Panc1 (cell line): Measurements from ENCODE around the gene SPDYE17.
"Not testable (repeated sequence)": the region's sequence is repeated elsewhere in the genome, so short reads cannot be mapped to it uniquely, and the experiment has no call there.

Source experiments
- POLR2AphosphoS5 ChIP-seq: IDR thresholded peaks from 2 replicates; pipeline ENCODE4 v1.6.1; 2012; ENCODE audit warnings: mild to moderate bottlenecking, low read depth, low read length, moderate library complexity
- TCF7L2 ChIP-seq: IDR thresholded peaks from 2 replicates; pipeline ENCODE4 v1.6.1; 2011; ENCODE audit warnings: mild to moderate bottlenecking, low read depth, low read length, inconsistent platforms
- TF ChIP-seq, protein P1 (sequence below): fragments of 450-650 bp; IDR thresholded peaks from 2 replicates; pipeline ENCODE4 v1.5.1; 2017; ENCODE audit warnings: mild to moderate bottlenecking
- TF ChIP-seq, protein P2 (sequence below), 2 experiments: IDR thresholded peaks; 2 replicates each; pipeline ENCODE4 v1.6.1; 2011 to 2012; ENCODE audit warnings: low read depth in 2 of 2, control low read depth in 1 of 2, low read length in 1 of 2, mild to moderate bottlenecking in 1 of 2, moderate library complexity in 1 of 2; ENCODE audit not compliant: insufficient read depth in 1 of 2

DNA sequence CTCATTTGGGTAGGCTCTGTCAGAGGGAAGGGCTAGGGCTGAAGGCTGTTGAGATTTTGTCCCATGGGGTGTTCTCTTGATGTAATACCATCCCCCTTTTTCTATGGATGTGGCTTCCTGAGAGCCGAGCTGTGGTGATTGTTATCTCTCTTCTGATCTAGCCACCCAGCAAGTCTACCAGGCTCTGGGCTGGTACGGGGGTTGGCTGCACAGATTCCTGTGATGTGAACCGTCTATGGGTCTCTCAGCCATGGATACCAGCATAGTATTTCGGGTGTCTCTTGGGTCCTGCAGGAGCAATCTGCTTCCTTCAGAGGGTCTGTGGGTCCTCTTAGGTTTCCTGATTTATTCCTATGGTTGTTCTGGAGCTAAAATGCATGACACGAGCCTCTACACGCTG, 38.9 kb upstream of the SPDYE17 start:
- TF ChIP-seq POLR2AphosphoS5, TCF7L2: not testable (repeated sequence)
- TF ChIP-seq, protein P1, sequence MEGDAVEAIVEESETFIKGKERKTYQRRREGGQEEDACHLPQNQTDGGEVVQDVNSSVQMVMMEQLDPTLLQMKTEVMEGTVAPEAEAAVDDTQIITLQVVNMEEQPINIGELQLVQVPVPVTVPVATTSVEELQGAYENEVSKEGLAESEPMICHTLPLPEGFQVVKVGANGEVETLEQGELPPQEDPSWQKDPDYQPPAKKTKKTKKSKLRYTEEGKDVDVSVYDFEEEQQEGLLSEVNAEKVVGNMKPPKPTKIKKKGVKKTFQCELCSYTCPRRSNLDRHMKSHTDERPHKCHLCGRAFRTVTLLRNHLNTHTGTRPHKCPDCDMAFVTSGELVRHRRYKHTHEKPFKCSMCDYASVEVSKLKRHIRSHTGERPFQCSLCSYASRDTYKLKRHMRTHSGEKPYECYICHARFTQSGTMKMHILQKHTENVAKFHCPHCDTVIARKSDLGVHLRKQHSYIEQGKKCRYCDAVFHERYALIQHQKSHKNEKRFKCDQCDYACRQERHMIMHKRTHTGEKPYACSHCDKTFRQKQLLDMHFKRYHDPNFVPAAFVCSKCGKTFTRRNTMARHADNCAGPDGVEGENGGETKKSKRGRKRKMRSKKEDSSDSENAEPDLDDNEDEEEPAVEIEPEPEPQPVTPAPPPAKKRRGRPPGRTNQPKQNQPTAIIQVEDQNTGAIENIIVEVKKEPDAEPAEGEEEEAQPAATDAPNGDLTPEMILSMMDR: not testable (repeated sequence)
- TF ChIP-seq, protein P2, sequence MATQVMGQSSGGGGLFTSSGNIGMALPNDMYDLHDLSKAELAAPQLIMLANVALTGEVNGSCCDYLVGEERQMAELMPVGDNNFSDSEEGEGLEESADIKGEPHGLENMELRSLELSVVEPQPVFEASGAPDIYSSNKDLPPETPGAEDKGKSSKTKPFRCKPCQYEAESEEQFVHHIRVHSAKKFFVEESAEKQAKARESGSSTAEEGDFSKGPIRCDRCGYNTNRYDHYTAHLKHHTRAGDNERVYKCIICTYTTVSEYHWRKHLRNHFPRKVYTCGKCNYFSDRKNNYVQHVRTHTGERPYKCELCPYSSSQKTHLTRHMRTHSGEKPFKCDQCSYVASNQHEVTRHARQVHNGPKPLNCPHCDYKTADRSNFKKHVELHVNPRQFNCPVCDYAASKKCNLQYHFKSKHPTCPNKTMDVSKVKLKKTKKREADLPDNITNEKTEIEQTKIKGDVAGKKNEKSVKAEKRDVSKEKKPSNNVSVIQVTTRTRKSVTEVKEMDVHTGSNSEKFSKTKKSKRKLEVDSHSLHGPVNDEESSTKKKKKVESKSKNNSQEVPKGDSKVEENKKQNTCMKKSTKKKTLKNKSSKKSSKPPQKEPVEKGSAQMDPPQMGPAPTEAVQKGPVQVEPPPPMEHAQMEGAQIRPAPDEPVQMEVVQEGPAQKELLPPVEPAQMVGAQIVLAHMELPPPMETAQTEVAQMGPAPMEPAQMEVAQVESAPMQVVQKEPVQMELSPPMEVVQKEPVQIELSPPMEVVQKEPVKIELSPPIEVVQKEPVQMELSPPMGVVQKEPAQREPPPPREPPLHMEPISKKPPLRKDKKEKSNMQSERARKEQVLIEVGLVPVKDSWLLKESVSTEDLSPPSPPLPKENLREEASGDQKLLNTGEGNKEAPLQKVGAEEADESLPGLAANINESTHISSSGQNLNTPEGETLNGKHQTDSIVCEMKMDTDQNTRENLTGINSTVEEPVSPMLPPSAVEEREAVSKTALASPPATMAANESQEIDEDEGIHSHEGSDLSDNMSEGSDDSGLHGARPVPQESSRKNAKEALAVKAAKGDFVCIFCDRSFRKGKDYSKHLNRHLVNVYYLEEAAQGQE (IDR thresholded peaks at IDR 0.05; ENCODE audit: insufficient read depth in 1 of 2, low read depth in 2 of 2, low read length in 1 of 2): not testable (repeated sequence)
